Measurements from ENCODE around the gene GNAI2. TPM values are rescaled to one million over a fixed set of nuclear protein-coding genes. Genes with fewer than 3 reads are reported as not detected.
"Not testable (repeated sequence)": the region's sequence is repeated elsewhere in the genome, so short reads cannot be mapped to it uniquely, and the experiment has no call there.

The GNAI2 gene
- total RNA-seq, 1 donor from 2014 or later: 309 TPM

GRCh38 chr3:50203809-50204803, 31.9 kb upstream of the GNAI2 start:
- no peak for DNase-seq (ENCODE audit: low spot score)

DNA sequence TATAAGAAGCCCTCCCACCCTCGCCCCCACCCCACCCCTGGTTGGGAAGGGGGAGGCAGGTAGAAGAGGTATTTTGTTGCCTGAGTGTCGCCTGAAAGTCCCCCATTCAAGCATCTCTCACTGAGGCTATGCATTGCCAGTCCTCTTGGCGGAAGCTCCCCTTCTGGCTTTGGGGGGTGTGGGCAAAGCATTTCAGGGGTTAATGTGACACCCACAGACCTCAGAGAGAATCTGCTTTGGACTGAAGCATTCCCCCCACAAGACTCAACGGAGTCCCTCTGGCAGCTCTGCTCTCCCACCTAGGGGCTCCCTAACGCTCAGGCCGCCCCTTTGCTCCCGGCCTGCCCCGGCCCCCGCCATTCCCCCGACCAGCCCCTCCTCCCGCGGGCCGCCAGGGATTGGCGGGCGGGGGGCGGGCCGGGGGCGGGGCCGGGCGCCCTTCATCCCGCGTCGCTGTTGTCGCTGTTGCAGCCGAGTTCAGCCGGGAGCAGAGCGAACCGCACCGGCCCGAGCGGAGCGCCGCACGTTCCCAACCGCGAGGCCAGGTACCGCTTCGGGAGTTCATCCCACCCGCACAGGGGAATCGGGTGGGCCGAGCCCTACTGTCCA, 31.1 kb upstream of the GNAI2 start, which contains the start of gene SLC38A3:
TSS of gene SLC38A3 (plus strand) at position 468 of the 609 bp plus-strand sequence. CDS start 8,929 bp downstream, outside the sequence.
- no peak for DNase-seq (ENCODE audit: low spot score)

GRCh38 chr3:50205413-50206276, 30.4 kb upstream of the GNAI2 start:
- DNase-seq (ENCODE audit: low spot score): no peak

- DNase-seq (ENCODE audit: low spot score): no peak
Measured at GRCh38 chr3:50207359-50208042, 28.5 kb upstream of the GNAI2 start.

GRCh38 chr3:50208677-50209344, 27.2 kb upstream of the GNAI2 start:
- DNase-seq (ENCODE audit: low spot score): no peak

- DNase-seq (ENCODE audit: low spot score): no peak
Measured at GRCh38 chr3:50210176-50210509, 25.9 kb upstream of the GNAI2 start.

DNA sequence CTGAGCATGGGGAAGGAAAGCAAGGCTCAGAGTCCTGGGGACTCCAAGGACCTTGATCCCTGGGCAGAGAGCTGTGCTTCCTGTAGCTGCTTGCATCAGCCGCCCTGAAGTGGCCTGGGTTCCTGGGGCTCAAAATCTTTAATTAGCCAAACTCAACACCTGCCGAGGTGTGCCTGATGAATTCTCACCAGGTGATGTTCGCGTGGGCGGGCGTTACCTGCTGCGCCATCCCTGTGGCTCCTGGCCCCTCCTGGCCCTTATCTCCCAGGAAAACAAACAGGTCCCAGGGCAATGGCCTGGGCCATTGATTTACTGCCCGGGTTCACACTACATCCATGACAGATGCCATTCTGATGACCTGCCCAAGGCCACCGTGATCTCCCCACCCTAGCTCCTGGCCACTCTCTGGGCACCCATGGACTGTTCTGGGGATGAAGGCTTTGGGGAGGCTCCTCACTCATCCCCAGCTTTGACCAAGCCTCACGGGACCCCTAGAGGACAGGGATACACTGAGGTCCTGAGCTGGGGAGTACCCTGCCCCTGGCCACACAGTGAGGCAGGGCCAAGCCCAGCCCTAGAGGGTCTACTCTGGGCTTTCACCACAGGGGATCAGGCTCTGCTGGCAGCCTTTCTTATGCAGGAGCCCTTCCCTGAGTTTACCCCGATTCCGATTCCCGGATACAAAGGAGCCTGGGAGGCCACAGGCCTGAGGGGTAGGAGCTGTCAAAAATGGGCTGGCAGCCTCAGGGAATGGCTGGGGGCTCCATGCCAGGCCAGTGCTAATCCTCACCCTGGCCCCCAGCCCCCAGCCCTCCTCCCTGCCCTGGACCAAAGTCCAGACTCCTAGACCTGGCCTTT, 25.3 kb upstream of the GNAI2 start:
- no peak for DNase-seq (ENCODE audit: low spot score)

DNA sequence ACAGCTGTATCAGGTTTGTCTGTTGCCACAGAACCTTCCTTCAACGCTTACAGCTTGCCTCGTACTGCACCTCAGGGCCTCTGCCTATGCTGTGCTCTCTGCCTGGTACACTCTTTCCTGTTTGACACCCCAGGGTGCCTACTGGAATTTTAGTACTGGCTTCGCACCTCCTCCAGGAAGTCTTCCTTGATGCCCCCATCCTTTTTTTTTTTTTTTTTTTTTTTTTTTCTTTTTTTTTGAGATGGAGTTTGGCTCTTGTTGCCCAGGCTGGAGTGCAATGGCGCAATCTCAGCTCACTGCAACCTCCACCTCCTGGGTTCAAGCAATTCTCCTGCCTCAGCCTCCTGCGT, 24.7 kb upstream of the GNAI2 start:
- DNase-seq (ENCODE audit: low spot score): not testable (repeated sequence)

GRCh38 chr3:50211930-50212329, 24.1 kb upstream of the GNAI2 start:
- DNase-seq (ENCODE audit: low spot score): no peak

DNA sequence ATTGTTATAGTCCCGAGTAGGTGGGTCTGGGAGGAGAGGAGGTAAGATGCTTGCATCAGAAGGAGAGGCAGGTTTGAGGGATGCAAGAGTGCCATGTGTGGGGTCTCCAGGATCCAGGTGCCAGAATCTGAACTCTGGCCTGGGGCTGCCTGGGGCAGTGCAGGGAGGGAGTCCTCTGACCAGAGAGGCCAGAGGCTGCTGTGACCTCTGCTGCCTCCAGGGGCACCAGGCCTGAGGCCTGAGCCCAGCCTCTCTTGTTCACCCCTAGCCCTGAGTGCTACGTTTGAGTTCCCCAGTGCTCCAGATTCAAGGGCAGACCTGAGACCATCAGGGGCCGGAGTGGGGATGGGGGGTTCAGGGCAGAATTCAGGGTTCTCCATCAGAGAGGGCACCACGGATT, 23.5 kb upstream of the GNAI2 start:
- DNase-seq (ENCODE audit: low spot score): no peak

- no peak for DNase-seq (ENCODE audit: low spot score)
Measured at GRCh38 chr3:50212971-50213370, 23.0 kb upstream of the GNAI2 start.

GRCh38 chr3:50213373-50213772, 22.6 kb upstream of the GNAI2 start:
- no peak for DNase-seq (ENCODE audit: low spot score)

DNA sequence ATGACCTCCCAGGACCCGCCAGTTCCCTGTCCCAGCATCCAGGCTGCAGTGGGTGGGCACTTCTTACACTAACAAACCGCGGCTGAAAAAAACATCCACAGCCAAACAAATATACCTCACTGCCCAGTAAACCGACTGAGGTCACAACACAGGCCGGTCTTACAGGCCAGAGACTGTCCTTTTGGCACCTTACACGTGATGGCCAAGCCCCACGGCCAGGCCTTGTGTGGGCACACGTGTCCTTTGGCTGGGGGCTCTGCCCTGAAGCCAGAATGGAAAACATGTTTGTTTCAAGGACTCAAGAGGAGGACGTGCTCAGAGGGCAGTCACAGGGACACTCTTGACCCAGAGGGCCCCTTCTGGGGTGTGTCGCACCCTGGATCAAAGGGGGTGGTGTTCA, 21.2 kb upstream of the GNAI2 start:
- DNase-seq (ENCODE audit: low spot score): no peak

DNA sequence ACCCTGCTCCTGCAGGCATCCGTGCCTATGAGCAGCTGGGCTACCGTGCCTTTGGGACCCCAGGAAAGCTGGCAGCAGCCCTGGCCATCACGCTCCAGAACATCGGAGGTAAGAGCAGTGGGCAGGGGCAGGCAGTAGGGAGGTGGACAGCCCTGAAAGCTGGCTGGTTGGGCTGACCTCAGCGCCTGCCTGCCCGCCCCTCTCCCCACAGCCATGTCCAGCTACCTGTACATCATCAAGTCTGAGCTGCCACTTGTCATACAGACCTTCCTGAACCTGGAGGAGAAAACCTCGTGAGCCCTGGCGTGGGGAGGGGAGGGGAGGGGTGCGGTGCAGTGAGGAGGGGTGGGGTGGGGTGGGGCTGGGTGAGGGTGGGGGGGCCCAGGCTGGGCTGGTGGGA, 20.5 kb upstream of the GNAI2 start:
- DNase-seq (ENCODE audit: low spot score): no peak

DNA sequence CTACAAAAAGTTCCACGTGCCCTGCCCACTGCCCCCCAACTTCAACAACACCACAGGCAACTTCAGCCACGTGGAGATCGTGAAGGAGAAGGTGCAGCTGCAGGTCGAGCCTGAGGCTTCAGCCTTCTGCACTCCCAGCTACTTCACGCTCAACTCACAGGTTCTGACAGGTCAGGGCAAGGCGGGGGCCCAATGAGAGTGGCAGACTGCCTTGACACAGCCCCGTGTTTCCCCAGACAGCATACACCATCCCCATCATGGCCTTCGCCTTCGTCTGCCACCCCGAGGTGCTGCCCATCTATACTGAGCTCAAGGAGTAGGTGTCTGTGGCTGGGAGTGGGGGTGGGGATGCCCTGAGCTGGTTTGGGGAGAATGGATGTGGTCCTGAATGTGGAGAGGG, 18.3 kb upstream of the GNAI2 start:
- no peak for DNase-seq (ENCODE audit: low spot score)

DNA sequence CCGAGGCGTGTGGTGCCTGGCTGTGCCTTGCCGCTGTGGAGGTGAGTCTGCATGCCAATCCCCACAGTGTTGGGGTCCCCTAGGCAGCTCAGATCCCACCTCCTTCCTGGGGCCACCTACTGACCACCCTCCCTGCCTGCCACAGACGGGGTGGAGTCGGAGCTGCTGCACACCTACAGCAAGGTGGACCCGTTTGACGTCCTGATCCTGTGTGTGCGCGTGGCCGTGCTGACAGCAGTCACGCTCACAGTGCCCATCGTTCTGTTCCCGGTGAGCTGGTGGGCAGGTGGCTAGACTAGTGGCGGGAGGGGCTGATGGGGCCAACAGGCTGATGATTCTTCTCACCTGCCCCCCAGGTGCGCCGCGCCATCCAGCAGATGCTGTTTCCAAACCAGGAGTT, 17.6 kb upstream of the GNAI2 start:
- no peak for DNase-seq (ENCODE audit: low spot score)

DNA sequence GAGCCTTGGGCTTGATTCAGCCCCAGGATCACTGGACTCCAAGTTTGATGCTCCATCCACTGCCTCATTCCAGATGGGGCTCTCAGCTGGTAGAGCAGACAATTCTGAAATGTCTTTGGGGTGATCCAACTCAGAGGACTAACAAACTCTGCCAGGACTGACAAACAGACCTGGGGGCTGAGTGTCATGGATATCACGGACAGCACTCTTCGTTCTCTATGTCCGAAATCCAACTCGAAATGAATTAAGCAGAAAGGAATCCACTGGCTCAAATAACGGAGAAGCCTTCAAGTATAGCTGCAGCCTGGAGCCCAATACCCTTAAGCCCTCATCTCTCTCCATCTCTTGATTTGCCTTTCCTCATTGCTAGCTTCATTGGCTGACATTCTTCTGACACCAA, 16.7 kb upstream of the GNAI2 start:
- no peak for DNase-seq (ENCODE audit: low spot score)

DNA sequence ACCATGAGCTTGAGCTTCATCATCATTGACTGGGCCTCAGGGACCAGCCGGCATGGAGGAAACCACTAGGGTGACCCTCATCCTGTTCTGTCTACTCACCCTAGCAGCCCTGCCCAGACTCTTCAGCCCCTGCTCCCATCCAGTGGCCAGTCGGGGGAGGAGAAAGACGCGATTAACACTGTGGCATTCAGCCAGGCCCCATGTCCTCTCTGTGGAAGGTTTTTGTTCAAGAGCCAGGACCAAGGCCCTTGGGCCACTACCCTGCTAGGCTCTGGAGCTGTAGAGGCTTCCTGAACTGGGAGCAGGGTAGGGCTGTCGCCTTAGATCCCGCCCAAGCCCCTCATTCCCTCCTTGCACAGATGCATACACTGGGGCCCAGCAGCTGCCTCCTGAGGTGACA, 15.9 kb upstream of the GNAI2 start:
- no peak for DNase-seq (ENCODE audit: low spot score)

DNA sequence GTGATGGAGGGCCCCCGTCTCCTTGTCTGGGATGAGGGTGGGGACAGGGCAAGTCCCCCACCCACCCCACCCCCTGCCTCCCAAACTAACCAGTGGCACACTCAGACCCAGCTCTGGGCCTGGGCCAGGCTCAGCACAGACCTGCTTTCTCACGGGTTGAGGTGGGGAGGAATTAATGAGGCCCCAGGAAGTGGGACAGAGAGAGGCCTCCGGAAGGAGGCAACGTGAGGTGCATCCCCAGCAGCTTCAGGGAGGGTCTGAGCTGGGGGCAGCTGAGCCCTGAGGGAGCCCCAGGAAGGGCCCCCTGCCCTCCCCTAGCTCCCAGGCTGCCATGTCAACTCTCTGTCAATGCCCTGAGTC, 15.0 kb upstream of the GNAI2 start:
- DNase-seq (ENCODE audit: low spot score): no peak
